ENCODE measurements around the gene MTFR2. TPM values are rescaled to one million over a fixed set of nuclear protein-coding genes. Genes with fewer than 3 reads are reported as not detected.

MTFR2 gene
- total and polyA plus RNA-seq, 2 of the 13 experiments (the other 11 are each of a cell fraction or from before 2014, with no cell fraction given) = 6.7 to 10.7 TPM

DNA sequence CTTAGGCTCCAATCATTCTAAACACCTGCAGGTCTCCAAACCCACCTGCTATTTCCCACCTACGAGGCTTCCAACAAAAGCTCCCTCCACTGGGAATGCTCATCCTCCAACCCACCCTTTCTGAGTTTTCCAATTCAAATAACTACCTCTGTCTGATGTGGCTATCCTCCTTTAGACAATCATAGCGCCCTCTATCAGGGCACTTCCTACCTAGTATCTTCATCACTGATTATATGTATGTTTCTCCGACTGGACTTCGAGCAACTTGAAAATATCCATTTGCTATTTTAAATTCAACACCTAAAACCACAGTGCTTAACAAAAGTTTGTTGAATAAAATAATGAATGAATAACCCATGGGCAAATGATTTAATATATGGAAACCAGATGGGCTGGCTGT lies 41.3 kb downstream of the MTFR2 start:
- 59% methylated on average over 4 of the region's 4 CpGs for WGBS (ENCODE audit: low lambda C conversion rate)
- Histone ChIP-seq H3K9me3 (ENCODE audit: low read length) (no peaks in the 10 kb centered on the region), H3K4me3 (replicated peaks in 1 of 3; ENCODE audit: insufficient read depth in 1 of 3, low read depth in 2 of 3, low read length in 3 of 3) (no peak overlapping the region), H3K4me1 (ENCODE audit: insufficient read depth, low read length) (no peaks in the 10 kb centered on the region), H3K9ac (ENCODE audit: insufficient read depth, low read depth, low read length) (no peak overlapping the region), H3K27ac (ENCODE audit: extremely low read length, insufficient read depth, low read length) (no peak overlapping the region), H3K27me3 (ENCODE audit: control insufficient read depth in 1 of 2, insufficient read depth in 2 of 2, low read length in 2 of 2) (no peaks in the 10 kb centered on the region; a peak in 1 of 5 replicates), H2AFZ (ENCODE audit: low read length) (no peak overlapping the region), H3K79me2 (ENCODE audit: insufficient read depth, low read length) (no peaks in the 10 kb centered on the region), H3K4me2 (ENCODE audit: low read depth, low read length) (no peak overlapping the region), H3K36me3 (replicated peaks in 1 of 2; ENCODE audit: control insufficient read depth in 1 of 2, insufficient read depth in 2 of 2, low read length in 2 of 2) (no peaks in the 10 kb centered on the region), H4K20me1 (ENCODE audit: insufficient read depth, low read length) (no peaks in the 10 kb centered on the region)
- intact Hi-C loops (cut with micrococcal nuclease; ENCODE audit: unreplicated experiment) (no loop called here), in situ Hi-C loops (cut with HindIII; ENCODE audit: extremely low pct_ligation_motif_present, low pct_unique_long_range_greater_than_20kb) (no loop called here)
- CTCF ChIA-PET (ENCODE audit: low intra/inter-chr PET ratio, low total read pairs) = no interaction called here
- no peak for ATAC-seq
- DNase-seq (ENCODE audit: low spot score) = no peak
- TF ChIP-seq ZIK1 (CRISPR knock-in tag; IDR thresholded peaks at IDR 0.05; ENCODE audit: borderline replicate concordance, low read depth) = no peak
- no peak for TF ChIP-seq POLR2G (IDR thresholded peaks at IDR 0.05; ENCODE audit: low read depth, low read length)
- TF ChIP-seq RAD51 (IDR thresholded peaks at IDR 0.05; ENCODE audit: borderline replicate concordance) = no peak
- no peak for TF ChIP-seq PAXIP1 (CRISPR knock-in tag; conservative IDR thresholded peaks at IDR 0.05)
- TF ChIP-seq ZNF570 (CRISPR knock-in tag; IDR thresholded peaks at IDR 0.05; ENCODE audit: borderline replicate concordance) = no peak
- TF ChIP-seq HIC2 (CRISPR knock-in tag; IDR thresholded peaks at IDR 0.05; ENCODE audit: low read depth) = no peak
- no peak for TF ChIP-seq DR1 (CRISPR knock-in tag; IDR thresholded peaks at IDR 0.05)
- TF ChIP-seq NPAS2 (CRISPR knock-in tag; IDR thresholded peaks at IDR 0.05; ENCODE audit: borderline replicate concordance) = no peak
- no peak for TF ChIP-seq EEA1 (CRISPR knock-in tag; IDR thresholded peaks at IDR 0.05; ENCODE audit: borderline replicate concordance)
- TF ChIP-seq HIVEP1 (CRISPR knock-in tag; IDR thresholded peaks at IDR 0.05) = no peak
- POLR2A ChIA-PET = no interaction called here
- FAIRE-seq = no peak
- no TSS peak for BruUV-seq (replicated peaks)

Data from HepG2 (cell line).